OCI-LY7 (cell line): Measurements from ENCODE around the gene HEPACAM2. TPM values are rescaled to one million over a fixed set of nuclear protein-coding genes. Genes with fewer than 3 reads are reported as not detected.

ENCODE experiments used
- BruUV-seq: library from RNA; stranded (reverse); fragments of 400-500 nt; replicated peaks from 2 replicates; lab custom pipeline; 2021; lab: Mats Ljungman, UMichigan
- CTCF ChIA-PET: fragments of 300-600 bp; sonication (Branson Sonifier 250); formaldehyde crosslinking; loops from one replicate; lab custom pipeline; 2022; ENCODE audit warnings: antibody characterized with exemption; ENCODE audit not compliant: unreplicated experiment; lab: Charles Lee
- POLR2A ChIA-PET: fragments of 300-600 bp; sonication (Branson Sonifier 250); formaldehyde crosslinking; loops from one replicate; lab custom pipeline; 2022; ENCODE audit warnings: antibody characterized with exemption; lab: Charles Lee
- DNase-seq: peaks from one replicate; pipeline ENCODE4 v3.0.0-alpha.2; 2015; ENCODE audit warnings: low spot score
- H2AFZ ChIP-seq: fragments of 200-600 bp; sonication (generic), shearing (Covaris generic); 2 replicates; pipeline ENCODE4 v1.6.1; 2014; ENCODE audit warnings: mild to moderate bottlenecking, antibody characterized with exemption, low read length, moderate library complexity
- H3K27ac ChIP-seq: fragments of 200-600 bp; sonication (generic); 2 replicates; pipeline ENCODE4 v1.5.1; 2014; ENCODE audit warnings: mixed run types, low read depth, mild to moderate bottlenecking, moderate library complexity, low read length, inconsistent platforms; ENCODE audit not compliant: poor library complexity, severe bottlenecking
- H3K36me3 ChIP-seq: fragments of 200-600 bp; sonication (generic); 2 replicates; pipeline ENCODE4 v1.6.1; 2014; ENCODE audit warnings: mild to moderate bottlenecking, antibody characterized with exemption, low read length, moderate library complexity, mixed read lengths; ENCODE audit not compliant: insufficient read depth
- H3K4me1 ChIP-seq: fragments of 200-600 bp; sonication (generic); 2 replicates; pipeline ENCODE4 v1.5.1; 2014; ENCODE audit warnings: mild to moderate bottlenecking, low read length; ENCODE audit not compliant: insufficient read depth, poor library complexity, severe bottlenecking
- H3K4me2 ChIP-seq: fragments of 200-600 bp; sonication (generic); 2 replicates; pipeline ENCODE4 v1.6.1; 2014; ENCODE audit warnings: mild to moderate bottlenecking, low read length
- H3K4me3 ChIP-seq: fragments of 200-600 bp; sonication (generic); 2 replicates; pipeline ENCODE4 v1.5.1; 2014; ENCODE audit warnings: mild to moderate bottlenecking, low read depth, low read length; ENCODE audit not compliant: poor library complexity, severe bottlenecking
- H3K79me2 ChIP-seq: fragments of 200-600 bp; sonication (generic); 2 replicates; pipeline ENCODE4 v1.6.1; 2016; ENCODE audit warnings: low read depth, mild to moderate bottlenecking, low read length, moderate library complexity, mixed read lengths; ENCODE audit not compliant: insufficient read depth
- H3K9me2 ChIP-seq: fragments of 200-600 bp; sonication (generic); 2 replicates; pipeline ENCODE4 v1.6.1; 2016; ENCODE audit warnings: mild to moderate bottlenecking, low read length, mixed read lengths; ENCODE audit not compliant: insufficient read depth
- H3K9me3 ChIP-seq: fragments of 200-600 bp; sonication (generic); 2 replicates; pipeline ENCODE4 v1.6.1; 2014; ENCODE audit warnings: mild to moderate bottlenecking, mixed run types, low read length, mixed read lengths
- H4K20me1 ChIP-seq: fragments of 200-600 bp; sonication (generic); 2 replicates; pipeline ENCODE4 v1.6.1; 2014; ENCODE audit warnings: mild to moderate bottlenecking, antibody characterized with exemption, low read length, moderate library complexity, mixed read lengths; ENCODE audit not compliant: insufficient read depth
- CTCF ChIP-seq: fragments of 200-600 bp; sonication (generic); conservative IDR thresholded peaks from 2 replicates; pipeline ENCODE4 v1.5.1; 2014; ENCODE audit warnings: mild to moderate bottlenecking, antibody characterized with exemption, low read length, moderate library complexity, mixed read lengths
- EZH2phosphoT487 ChIP-seq: fragments of 200-600 bp; sonication (generic); IDR thresholded peaks from 2 replicates; pipeline ENCODE4 v1.6.1; 2018; ENCODE audit warnings: low read depth, borderline replicate concordance, mild to moderate bottlenecking, mixed run types, antibody characterized with exemption, low read length, moderate library complexity, mixed read lengths
- intact Hi-C: fragments of 100-400 bp; cut with micrococcal nuclease; formaldehyde crosslinking; loops from one replicate; pipeline ENCODE4 v1.10.0; 2022; ENCODE audit not compliant: unreplicated experiment
- total RNA-seq, 2 experiments: library from RNA; depleted of rRNA in 1 of 2; stranded (reverse); fragments of >200 nt in 1 of 2; shearing (Covaris generic) in 1 of 2; gene quantifications; 2 replicates each; pipeline ENCODE4 v1.2.3, GENCODE V29; 2014 to 2022

HEPACAM2 gene
- total RNA-seq, 2 experiments from 2014 or later, result not detected

GRCh38 chr7:93171606-93172226 is 54.6 kb downstream of the HEPACAM2 start:
- no peaks in the 10 kb centered on the region for H3K36me3 ChIP-seq
- H3K4me2 ChIP-seq, result no peak overlapping the region
- no TSS peak for BruUV-seq
- TF ChIP-seq EZH2phosphoT487, result no peak
- TF ChIP-seq CTCF, result no peak
- H3K79me2 ChIP-seq, result no peaks in the 10 kb centered on the region
- CTCF ChIA-PET, result no interaction called here
- peaks cover 16% of the 10 kb centered on the region; the same call in 1 of the 2 replicates for H3K9me3 ChIP-seq
- no peak overlapping the region for H3K27ac ChIP-seq
- DNase-seq, result no peak
- no peaks in the 10 kb centered on the region for H3K9me2 ChIP-seq
- H2AFZ ChIP-seq, result no peak overlapping the region
- intact Hi-C loops, result no loop called here
- POLR2A ChIA-PET, result interaction anchor here (0.6 to 0.7 kb wide), 2 partner anchors 334 to 892 kb away, joined by 3 read pairs; no protein-coding TSS in a partner anchor
- no peaks in the 10 kb centered on the region for H4K20me1 ChIP-seq
- no peaks in the 10 kb centered on the region for H3K4me1 ChIP-seq
- no peak overlapping the region for H3K4me3 ChIP-seq

- DNase-seq, result peak; percentile 44
- H3K4me1 ChIP-seq, result peaks cover 9% of the 10 kb centered on the region
- no peak overlapping the region for H3K27ac ChIP-seq
- POLR2A ChIA-PET, result interaction anchor here (0.5 to 1.9 kb wide), 5 partner anchors 8 to 81 kb away, joined by 4 to 7 read pairs (median 5); partner anchors contain the start of gene SAMD9
- no peaks in the 10 kb centered on the region for H3K36me3 ChIP-seq
- no TSS peak for BruUV-seq
- CTCF ChIA-PET, result no interaction called here
- peak overlapping the region; percentile 49; the same call in 1 of the 2 replicates for H2AFZ ChIP-seq
- intact Hi-C loops, result no loop called here
- peaks cover 9% of the 10 kb centered on the region; the same call in 1 of the 2 replicates for H3K9me3 ChIP-seq
- no peaks in the 10 kb centered on the region for H4K20me1 ChIP-seq
- H3K79me2 ChIP-seq, result no peaks in the 10 kb centered on the region
- TF ChIP-seq EZH2phosphoT487 (no peak), CTCF (no peak)
- H3K4me3 ChIP-seq, result no peak overlapping the region
- no peaks in the 10 kb centered on the region for H3K9me2 ChIP-seq
- peak overlapping the region; percentile 41 for H3K4me2 ChIP-seq
These were observed 60.8 kb downstream of the HEPACAM2 start for GRCh38 chr7:93165447-93165846.

GRCh38 chr7:93164766-93165165 is 61.5 kb downstream of the HEPACAM2 start:
- no peak for DNase-seq
- Histone ChIP-seq H3K9me3 (peaks cover 9% of the 10 kb centered on the region; the same call in 1 of the 2 replicates), H3K4me2 (no peak overlapping the region), H3K27ac (no peak overlapping the region), H3K9me2 (no peaks in the 10 kb centered on the region), H2AFZ (no peak overlapping the region), H3K79me2 (no peaks in the 10 kb centered on the region), H3K4me3 (no peak overlapping the region), H4K20me1 (no peaks in the 10 kb centered on the region), H3K4me1 (peaks cover 9% of the 10 kb centered on the region), H3K36me3 (no peaks in the 10 kb centered on the region)
- CTCF ChIA-PET, result no interaction called here
- intact Hi-C loops, result no loop called here
- POLR2A ChIA-PET, result interaction anchor here (1.8 kb wide), 1 partner anchor 48 kb away, joined by 6 read pairs; the partner anchor contains the start of gene SAMD9
- TF ChIP-seq EZH2phosphoT487 (no peak), CTCF (no peak)
- no TSS peak for BruUV-seq
